GM18951 (cell line): ENCODE measurements around the gene COL2A1.

Experiments
- POLR2A ChIP-seq: IDR thresholded peaks from 4 replicates; pipeline ENCODE4 v1.6.1; 2011; ENCODE audit warnings: mild to moderate bottlenecking; ENCODE audit not compliant: insufficient read length, insufficient read depth; ENCODE audit errors: extremely low read depth
- in situ Hi-C: fragments of 300-500 bp; cut with MboI; formaldehyde crosslinking; loops from one replicate; pipeline ENCODE4 v1.12.0; 2022; ENCODE audit warnings: low sequenced_read_pairs, mixed read lengths, inconsistent platforms; ENCODE audit not compliant: unreplicated experiment

The COL2A1 gene

GRCh38 chr12:47941871-47942613 lies 62.2 kb downstream of the COL2A1 start:
- in situ Hi-C loops = no loop called here
- no peak for TF ChIP-seq POLR2A

- in situ Hi-C loops = no loop called here
- TF ChIP-seq POLR2A = no peak
Observed at GRCh38 chr12:47941475-47941780, 62.8 kb downstream of the COL2A1 start.

GRCh38 chr12:47940773-47941474 lies 63.4 kb downstream of the COL2A1 start:
- no peak for TF ChIP-seq POLR2A
- in situ Hi-C loops = no loop called here

- in situ Hi-C loops = no loop called here
- TF ChIP-seq POLR2A = no peak
Observed at GRCh38 chr12:47939009-47939601, 65.2 kb downstream of the COL2A1 start.

GRCh38 chr12:47938594-47938993 lies 65.7 kb downstream of the COL2A1 start:
- TF ChIP-seq POLR2A = no peak
- in situ Hi-C loops = no loop called here

GRCh38 chr12:47938093-47938492 lies 66.2 kb downstream of the COL2A1 start:
- in situ Hi-C loops = no loop called here
- no peak for TF ChIP-seq POLR2A

- in situ Hi-C loops = no loop called here
- no peak for TF ChIP-seq POLR2A
Observed at GRCh38 chr12:47935184-47935583, 69.1 kb downstream of the COL2A1 start.

- in situ Hi-C loops = no loop called here
Observed at GRCh38 chr12:47931187-47931586, 73.1 kb downstream of the COL2A1 start.

GRCh38 chr12:47930634-47931033 lies 73.6 kb downstream of the COL2A1 start:
- in situ Hi-C loops = no loop called here

More at GRCh38 chr12:47931187-47931586, 73.1 kb downstream of the COL2A1 start:
- no peak for TF ChIP-seq POLR2A

GRCh38 chr12:47927346-47927745 lies 76.9 kb downstream of the COL2A1 start:
- in situ Hi-C loops = no loop called here
- no peak for TF ChIP-seq POLR2A

More at GRCh38 chr12:47930634-47931033, 73.6 kb downstream of the COL2A1 start:
- TF ChIP-seq POLR2A = no peak
